HPDE6-E6E7 (cell line): ENCODE results near the gene THY1.
"Not testable (repeated sequence)": the region's sequence is repeated elsewhere in the genome, so short reads cannot be mapped to it uniquely, and the experiment has no call there.

Source experiments
- DNase-seq: peaks from one replicate; pipeline ENCODE4 v3.0.0; 2011; ENCODE audit warnings: missing footprints; ENCODE audit errors: extremely low spot score

The THY1 gene

DNA sequence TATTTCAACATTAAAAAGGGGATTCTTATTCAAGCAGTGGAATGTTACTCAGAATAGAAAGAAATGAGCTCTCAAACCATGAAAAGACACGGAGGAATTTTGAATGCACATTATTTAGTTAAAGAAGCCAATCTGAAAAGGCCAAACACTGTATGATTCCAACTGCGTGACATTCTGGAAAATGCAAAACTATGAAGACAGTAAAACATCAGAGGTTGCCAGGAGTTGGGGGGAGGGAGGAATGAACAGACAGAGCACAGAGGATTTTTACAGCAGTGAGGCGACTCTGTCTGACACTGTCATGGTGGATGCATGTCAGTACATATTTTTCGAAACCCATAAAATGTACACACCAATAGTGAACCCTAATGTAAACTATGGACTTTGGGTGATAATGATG, 22.9 kb upstream of the THY1 start:
- no peak for DNase-seq

DNA sequence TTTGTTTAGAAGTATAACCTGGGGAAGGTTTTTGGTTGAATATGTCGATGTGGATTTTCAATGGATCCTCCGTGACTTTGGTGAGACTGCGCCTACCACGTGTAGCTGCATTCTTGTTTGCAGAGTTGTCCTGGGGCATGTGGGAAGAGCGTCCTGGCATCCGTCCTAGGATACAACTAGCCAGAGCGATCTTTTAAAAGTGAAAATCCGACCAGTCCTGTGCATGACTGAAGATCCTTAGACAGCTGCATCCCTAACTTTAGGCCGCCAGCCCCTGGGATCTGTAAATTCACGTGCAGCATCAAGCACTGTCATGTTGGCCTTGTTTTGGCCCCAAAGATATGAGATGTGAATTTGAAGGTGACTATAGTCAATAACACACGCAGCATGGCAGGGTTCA, 22.4 kb upstream of the THY1 start:
- DNase-seq, result no peak

DNA sequence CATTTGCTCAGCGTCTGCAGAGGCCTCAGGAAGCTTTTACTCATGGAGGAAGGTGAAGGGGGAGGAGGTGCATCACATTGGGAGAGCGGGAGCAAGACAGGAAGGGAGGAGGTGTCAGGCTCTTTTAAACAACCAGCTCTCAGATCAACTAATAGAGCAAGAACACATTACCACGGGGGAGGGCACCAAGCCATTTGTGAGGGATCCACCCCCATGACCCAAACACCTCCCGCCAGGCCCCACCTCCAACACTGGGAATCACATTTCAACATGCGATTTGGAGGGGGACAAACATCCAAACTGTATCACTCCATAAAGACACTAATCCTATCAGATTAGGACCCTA, 18.9 kb upstream of the THY1 start:
- DNase-seq, result no peak

DNA sequence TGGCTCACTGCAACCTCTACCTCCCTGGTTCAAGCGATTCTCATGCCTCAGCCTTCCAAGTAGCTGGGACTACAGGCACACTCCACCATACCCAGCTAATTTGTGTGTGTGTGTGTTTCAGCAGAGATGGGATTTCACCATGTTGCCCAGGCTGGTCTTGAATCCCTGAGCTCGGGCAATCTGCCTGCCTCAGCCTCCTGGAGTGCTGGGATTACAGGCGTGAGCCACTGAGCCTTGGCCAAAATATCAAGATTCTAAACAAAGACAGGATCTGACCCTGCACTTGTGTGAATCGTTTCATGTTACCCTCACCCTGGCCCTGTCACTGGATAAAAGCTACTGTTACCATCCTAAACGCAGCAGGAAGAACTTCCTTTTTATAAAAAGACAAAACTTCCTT, 15.6 kb upstream of the THY1 start:
- no peak for DNase-seq

DNA sequence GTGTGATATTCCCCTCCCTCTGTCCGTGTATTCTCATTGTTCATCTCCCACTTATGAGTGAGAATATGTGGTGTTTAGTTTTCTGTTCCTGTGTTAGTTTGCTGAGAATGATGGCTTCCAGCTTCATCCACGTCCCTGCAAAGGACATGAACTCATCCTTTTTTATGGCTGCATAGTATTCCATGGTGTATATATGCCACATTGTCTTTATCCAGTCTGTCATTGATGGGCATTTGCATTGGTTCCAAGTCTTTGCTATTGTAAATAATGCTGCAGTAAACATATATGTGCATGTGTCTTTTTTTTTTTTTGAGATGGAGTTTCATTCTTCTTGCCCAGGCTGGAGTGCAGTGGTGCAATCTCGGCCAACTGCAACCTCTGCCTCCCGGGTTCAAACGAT, 14.5 kb upstream of the THY1 start:
- DNase-seq, result not testable (repeated sequence)

DNA sequence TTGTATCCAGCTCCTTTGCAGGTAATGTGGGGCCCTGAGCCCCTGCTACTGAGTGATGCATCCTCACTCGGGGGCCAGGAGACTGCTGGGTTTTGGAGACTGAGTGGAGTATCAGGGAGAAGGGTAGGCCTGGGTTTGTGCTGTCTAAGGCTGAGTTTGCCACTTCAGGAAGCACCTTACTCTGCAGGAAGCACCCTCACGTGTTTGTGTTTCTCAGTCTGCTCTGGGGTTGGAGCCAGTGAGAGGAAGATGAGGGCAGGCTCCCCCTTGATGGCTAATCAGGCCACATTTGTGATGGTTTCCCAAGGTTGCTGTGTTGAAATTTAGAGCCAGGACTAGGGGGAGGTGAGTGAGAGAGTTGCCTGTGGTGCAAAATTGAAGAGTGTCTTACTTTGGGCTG, 13.7 kb upstream of the THY1 start:
- no peak for DNase-seq

DNA sequence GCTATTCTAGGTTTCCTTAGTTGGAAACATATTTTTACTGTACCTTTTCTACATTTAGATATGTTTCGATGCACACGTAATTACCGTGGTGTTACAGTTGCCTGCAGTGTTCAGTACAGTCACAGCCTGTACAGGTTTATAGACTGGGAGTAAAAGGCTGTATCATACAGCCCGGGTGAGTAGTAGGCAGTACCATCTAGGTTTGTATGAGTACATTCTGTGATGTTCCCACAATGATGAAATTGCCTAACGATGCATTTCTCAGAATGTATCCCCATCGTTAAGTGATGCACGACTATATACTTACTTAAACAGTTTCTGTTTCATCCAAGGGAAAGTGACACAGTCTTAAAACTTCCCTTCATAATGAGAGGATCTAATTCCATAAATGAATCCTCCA, 13.1 kb upstream of the THY1 start:
- DNase-seq, result no peak

DNA sequence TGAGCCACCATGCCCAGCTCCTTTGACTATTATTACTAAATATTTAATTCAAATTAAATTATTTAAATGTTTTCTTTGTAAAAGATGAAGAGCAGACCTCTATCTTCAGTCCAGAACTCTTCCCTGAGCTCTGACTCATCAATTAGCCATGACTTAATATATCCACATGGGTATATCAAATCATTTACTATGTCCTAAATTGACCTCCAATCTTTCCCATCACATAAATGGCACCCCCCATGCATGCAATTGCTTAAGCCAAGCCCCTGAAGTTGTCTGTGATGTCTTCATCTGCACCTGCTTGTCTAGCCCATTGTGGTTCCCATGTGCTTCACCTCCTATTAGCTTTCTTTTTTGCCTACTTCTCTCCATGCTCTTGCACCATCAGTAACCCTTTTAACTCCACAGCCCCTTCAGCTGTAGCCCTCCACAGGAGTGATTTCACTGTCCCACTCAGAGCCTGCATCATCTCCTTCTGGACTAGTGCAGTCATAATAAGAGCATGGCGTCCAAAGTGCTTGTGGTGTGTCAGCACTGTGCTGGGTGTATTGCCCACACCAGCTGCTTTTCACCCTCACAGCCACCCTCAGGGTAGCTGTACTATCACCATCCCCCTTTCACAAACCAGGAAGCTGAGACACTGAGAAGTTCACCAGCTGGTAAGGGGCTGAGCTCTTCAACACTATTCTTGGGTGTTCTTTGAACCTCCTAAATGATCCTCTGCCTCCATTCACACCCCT, 11.8 kb upstream of the THY1 start:
- DNase-seq, result no peak

DNA sequence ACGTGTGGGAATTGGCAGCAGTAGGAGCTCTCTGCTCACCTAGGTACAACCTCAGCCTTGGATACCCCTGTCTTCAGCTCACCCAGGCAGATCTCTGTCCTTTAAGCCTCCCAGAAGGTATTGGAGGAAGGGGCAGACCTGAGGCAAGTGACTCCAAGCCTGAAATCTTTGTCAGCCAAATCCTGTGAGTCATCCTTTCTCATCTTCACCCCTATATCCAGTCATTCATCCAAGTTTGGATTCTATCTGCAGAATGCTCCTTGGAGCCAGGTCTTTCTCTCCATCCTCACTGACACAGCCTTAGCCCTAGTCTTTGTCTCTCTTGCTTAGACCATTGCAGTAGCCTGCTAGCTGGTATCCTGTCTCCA, 10.4 kb upstream of the THY1 start:
- DNase-seq, result no peak

DNA sequence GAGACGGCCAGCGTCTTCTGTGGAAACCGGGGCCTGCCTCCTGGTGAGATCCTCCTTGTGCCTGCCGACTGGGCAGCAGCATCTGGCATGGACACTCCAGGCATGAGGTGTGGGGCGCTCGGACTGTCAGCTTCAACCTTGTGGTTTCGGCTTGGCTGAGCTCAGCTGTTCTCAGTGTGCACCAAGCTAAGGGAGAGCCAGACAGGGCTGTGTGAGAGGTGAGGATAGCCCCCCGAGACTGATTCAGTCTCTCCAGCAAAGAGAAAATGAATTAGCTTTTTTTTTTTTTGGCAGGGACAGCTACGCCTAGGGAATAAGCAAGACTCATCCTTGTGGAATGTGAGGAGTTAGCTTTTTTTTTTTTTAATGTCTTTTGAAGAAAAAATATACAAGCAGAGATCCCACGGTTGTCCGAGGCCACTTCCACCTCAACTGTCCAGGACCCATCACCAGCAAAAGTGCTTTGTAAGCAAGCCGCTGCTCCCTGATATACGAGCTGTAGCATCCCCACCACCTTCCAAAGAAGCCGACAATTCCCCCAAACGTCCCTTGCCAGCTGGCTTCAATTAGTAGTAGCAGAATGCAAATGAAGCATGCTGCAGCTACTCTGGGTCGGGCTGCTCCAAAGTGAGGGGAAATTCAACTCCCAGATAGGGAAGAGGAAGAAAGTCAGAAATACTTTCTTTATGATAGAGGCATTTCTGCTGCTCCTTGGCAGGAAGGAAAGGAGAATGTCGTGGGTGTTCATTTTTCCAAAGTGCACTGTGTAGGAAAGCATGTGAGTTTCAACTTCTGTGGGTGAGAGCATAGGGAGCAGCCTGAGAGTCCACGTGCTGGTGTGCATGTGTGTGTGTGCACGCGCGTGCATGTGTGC, 9.7 kb upstream of the THY1 start:
- no peak for DNase-seq

DNA sequence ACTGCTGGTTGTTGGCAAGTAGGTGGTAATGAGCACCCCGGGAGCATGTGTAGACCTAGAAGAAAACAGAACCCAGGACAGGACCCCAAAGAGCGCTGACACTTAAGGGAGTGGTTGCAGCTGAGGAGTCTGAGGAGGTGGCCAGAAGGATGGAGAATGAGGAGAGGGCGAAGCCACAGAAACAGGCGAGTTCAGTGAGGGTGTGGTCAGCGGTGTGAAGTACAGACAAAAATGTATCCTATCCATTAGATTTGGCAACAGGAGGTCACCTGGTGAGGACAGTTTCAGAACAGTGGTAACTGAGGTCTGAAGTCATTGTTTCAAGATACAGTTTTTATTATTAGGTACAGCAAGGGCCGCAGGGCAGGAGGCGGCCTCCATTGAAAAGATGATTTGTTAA, 8.6 kb upstream of the THY1 start:
- DNase-seq, result no peak

DNA sequence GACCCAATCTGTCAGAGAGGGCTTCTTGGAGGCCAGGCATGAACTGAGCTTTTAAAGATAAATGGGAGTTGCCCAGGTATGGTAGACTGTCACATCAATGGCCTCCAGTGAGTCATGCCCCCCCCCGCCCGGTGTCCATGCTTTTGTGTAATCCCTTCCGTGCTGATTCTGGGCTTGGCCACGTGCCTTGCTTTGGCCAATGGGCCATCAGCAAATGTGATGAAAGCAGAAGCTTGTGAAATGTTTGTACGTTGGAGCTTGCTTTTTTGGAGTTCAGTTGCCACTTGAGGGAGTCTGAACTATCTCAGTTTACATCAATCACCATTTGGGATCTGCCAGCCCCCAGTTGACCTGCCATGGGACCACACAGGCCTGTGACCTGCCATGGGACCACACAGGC, 4.3 kb upstream of the THY1 start:
- DNase-seq, result no peak

DNA sequence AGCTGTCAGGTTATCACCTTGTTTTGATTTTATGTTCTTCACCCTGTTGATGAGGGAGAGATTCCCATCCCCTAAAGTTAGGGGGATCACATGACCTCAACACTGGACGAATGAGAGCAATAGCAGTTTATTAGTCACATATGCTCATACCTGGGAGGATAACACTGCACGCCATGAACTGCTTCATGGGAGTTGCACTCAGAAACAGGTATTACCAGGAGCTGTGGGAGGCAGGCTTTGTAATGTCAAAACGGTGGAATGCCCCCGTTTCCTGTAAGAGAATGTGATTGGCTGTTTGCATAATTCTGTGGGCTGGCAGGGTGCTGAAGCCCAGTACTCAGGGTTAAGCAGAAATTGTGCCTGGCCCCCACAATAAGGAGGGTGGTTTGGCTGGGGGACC, 3.2 kb upstream of the THY1 start:
- no peak for DNase-seq

DNA sequence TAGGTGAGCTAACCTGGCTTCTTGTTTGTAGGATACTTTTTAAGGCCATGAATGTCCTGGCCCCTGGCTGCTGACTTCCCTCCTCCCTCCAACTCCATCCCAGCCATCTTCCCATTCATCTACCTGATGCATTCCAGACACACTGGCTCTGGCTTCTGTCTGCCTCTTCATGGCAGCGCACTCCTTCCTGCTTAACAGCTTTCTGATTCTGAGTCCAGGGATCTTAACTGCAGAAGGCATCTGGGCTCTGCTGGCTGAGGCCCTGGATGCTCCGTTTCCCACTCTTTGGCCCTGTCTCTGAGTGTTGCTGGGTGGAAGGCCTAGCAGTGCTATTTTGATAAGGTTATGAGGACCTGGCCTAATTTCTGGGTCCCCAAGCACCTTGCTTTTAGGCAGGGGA, 1.8 kb upstream of the THY1 start:
- DNase-seq, result no peak

DNA sequence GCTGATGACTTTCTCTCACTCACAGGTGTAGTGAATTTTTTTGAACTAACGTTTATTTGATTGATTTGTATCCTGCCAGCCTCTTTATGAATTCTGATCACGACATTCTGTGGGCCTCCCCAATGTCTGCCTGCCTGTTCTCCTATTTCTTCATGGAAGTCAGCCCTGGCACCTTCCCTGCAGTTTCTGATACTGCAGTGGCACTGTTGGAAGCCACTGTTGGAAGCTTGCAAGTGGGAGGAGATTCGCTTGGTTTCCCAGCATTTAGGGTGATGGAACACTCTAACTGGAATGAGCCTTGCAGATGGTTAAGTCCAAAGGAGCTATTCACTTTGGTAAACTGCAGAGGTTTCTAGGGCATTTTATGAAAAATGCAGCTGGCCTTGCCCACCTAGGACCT, 1.3 kb upstream of the THY1 start:
- no peak for DNase-seq

DNA sequence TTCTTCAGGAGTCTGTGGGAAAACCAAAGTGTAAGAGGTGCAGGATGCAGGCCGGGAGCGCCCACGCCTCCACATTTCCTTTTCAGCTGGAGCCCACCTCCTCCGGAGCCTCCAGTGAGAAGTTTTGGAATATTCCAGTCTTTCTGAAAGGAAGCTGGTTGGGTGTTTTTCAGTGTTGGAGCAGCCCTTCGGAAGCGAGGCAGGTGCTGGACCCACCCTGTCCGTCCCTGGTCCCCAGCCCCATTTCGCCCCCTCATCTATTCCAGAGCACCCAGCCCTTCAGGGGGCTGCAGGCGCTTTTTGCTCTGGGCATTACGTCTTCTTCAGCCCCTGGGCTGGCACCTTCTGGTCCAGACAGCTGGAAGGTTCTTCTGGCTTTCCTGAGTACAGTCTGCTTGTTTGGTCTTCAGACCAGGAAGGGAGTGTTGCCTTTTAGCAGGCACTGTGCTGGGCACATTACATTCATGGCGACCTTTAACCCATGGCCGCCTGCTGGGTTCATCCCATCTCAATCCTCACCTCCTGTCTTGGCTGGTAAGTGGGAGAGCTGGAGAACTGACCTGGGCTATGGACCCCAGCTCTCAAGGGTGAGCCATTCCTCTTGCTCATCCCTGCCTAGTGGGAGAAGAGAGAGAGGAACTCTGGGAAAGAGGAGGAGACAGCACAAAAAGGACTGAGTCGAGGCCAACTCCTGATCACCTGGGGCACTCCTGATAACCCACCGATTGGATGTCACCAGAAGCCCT, 710 bp upstream of the THY1 start:
- DNase-seq, result no peak

DNA sequence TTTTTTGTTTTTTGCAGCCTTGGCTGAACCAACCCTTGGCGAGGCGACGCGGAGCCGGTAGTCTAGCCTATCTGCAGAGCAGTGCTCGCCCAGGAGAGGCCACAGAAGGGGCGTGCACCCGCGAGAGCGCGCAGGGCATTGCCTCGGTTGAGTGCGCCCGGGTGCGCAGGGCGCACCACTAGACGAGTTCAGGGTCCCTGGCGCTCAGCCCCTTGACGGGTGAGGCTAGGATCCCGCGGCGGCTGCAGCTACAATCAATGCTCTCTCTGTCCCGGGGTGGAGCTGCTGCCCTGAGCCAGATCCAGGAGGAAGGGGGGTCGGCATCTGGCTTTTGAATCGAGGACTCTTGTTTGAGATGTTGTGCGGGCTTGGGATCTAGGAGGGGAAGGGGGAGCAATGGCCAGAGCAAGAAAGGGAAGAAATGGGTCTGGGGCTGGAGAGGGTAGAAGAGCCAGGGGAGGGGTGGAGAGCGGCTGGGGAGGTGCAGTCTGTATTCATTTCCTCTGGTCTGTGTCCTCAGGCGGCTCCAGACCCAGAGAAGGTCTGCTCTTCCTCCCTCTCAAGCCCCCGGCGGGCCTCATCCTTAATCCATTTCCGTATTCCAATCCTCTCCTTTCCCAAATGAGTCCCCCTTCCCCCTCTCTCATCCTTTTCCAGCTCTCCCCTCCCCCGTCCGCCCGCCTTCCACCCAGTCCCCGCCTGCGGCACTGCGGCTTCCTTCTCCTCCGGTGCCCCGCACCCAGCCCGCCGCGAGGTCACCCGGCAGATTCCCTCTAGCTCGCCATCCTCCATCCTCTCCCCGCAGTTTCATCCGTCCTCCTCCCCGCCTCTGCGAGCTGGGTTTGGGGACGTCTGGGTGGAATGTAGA, 797 bp downstream of the THY1 start:
- no peak for DNase-seq

DNA sequence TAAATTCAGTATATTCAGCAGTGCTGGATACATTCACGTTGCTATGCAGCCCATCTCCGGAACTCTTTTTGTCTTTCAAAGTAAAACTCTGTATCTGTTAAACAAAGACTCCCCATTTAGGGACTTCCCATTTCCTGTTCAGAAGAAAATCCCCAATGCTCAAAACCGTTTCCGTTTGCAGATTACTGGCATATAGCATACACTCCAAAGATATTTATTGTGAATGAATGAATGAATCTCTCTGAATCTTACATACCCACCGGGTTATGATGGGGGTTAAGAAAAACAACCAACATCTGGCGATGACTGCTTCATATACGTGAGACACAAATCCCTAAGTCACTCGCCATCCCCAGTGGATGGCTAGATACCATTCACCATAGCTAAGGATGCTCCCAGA, 1.6 kb downstream of the THY1 start:
- DNase-seq, result no peak

DNA sequence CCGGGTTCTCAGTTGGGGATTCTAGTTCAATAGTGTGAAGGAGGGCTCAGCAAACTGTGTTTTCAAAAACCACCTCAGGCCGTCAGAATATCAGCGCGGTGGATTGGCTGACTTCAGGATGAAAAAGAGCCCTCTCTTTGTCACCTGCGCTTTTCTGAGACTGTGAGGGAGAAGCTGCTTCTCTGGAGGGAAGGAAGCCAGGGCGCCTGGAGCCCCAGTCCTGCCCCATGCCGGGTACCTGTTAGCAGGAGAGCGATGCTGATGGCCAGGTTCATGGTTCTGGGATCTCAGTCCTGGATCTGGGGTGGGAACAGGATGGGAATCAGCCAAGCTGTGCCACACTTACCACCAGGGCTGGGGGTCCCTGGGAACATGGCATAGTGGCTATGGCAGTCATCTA, 2.3 kb downstream of the THY1 start:
- DNase-seq, result no peak

DNA sequence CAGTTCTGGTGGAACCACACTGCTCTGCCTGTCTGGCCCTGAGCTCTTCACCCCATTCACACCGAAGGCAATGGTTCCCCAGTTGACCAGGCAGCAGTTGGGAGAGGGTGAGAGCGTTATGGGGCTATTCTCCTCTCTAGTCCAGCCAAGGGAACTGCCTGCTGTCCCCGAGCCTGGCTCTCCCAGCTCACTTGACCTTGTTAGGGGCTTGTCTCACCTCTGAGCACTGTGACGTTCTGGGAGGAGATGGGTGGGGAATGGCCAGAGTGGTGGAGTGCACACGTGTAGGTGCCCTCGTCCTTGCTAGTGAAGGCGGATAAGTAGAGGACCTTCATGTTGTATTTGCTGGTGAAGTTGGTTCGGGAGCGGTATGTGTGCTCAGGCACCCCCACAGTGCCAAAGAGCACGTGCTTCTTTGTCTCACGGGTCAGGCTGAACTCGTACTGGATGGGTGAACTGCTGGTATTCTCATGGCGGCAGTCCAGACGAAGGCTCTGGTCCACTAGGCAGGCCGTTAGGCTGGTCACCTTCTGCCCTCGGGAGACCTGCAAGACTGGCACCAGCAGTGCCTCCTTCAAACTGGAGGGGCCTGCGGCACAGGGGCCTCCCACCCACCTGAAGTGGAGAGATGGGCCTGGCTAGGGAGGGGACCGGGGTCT, 3.0 kb downstream of the THY1 start:
- DNase-seq, result no peak

DNA sequence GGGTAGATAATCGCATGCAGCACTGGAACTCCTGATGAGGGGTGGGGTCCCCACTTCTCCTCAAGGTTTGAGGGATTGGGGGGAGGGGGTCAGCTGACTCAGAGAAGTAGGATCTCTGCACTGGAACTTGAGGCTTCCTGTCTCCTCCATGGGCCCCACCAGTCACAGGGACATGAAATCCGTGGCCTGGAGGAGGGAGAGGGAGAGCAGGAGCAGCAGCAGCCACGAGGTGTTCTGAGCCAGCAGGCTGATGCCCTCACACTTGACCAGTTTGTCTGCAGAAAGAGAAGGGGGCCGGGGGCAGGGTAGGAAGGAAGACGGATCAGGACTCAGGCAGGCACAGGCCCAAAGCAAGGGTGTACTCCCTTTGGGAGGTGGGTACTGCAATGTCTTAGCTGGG, 3.7 kb downstream of the THY1 start:
- DNase-seq, result no peak
